ENCODE data around the gene BLACAT1.

The BLACAT1 gene

DNA sequence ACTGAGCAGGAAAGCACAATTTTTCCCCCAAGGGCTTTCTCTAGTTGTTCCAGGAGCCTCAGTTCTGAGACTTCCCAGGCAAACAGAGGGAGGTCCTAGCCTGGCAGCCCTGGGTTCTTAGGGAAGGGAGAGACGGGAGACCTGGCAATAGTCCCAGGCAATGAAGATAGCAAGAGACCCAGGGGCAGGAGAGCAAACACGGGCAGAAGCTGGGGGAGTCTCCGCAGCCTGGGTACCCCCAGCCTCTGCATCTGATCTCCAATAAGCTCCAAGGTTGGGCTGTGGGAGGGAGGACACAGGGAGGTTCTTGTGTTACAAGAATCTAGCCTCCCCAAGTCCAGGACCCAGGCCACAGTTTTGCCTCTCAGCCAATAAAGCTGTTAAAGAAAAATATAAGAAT, 2.4 kb downstream of the BLACAT1 start:
- DNase-seq = no peak

DNA sequence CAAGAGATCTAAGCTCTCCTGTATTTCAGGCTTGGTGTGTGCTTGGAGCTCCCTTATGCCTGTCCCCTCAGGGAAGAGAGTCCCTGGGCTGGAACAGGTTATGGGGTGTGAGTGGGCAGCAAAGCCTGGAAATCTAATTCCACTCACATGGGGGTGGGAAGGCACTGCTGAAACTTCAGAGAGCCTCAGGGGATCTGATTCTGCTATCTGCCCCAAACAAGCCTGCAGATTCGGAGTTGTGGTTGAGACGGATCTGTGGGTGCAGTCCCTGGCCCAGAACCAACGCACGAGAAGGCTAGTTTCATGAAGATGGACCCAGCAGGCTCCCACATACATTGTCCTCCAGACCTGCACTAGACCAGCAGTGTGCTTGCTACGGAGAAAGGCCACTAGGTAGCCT, 2.9 kb downstream of the BLACAT1 start:
- no peak for DNase-seq

DNA sequence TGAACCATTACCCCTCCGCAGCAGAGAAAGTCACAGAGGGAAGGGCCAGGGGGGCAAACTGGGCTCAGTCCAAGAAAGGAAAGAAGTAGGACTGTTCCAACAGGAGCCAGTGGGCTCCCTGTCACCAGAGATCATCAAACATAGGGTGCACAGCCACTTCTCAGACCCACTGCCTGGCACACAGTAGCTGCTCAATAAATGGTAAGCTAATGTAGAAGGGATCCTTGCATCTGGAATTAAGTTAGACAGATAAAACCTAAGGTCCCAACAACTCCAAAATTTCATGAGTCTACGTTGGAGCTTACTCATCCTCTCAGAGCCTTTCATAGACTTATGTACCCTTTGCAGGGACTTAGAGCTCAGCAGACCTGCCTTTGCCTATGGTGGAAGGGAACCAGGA, 3.5 kb downstream of the BLACAT1 start:
- no peak for DNase-seq

DNA sequence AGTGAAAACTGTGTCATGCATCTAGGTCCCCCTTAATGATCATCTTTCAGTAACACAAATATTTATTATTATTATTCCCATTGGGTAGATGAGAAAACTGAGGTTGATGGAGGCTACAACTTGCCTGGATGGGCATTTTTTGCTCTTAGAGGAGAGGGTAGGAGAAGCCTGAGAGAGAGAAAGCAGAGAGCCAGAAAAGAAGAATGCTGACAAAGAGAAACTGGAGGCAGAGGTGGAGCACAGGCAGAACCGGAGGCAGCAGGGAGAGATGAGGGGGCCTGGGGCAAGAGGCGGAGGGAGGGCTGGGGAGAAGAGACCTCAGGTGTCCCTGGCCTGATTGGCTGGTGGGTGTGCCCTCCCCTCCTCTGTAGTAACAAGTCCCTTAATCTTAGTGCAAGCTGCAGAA, 4.1 kb downstream of the BLACAT1 start:
- no peak for DNase-seq

DNA sequence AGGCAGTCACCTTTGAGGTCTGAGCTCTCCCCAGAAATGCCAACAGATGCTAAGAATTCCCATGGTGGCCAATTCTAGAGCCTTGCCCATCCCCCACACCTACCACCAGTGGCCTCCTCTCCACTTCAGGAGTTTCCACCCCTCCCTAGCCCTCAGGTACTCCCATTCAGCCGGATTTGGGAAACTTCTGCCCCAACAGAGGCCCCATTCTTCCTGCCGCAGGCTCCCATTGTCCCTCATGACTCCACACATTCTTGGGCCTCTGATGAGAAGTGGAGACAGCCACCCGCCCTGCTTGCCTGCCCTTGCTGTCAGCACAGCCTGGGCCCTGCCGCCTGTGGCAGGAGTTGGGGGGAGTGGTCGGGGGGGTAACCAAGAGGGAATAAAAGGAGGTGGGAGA, 4.6 kb downstream of the BLACAT1 start:
- DNase-seq = no peak

DNA sequence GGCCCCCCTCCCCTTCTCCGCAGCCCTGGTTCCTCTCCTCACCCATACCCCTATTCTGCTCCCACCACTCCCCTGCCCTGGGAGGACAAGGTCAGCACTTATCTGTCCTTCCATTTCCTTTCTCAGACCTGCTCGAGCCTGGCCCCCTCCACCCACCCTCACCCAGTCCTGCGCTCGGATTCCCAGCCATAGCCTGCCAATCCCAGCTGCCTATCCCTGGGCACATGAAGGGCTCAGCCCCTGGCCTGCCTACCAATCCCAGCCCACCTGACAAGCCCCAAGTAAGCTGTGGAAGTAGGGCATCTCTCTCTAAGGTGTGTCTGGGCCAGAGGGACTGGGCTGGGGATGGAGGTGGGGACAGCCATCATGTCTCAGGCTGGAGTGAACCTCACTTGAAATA, 5.4 kb downstream of the BLACAT1 start:
- DNase-seq = no peak

DNA sequence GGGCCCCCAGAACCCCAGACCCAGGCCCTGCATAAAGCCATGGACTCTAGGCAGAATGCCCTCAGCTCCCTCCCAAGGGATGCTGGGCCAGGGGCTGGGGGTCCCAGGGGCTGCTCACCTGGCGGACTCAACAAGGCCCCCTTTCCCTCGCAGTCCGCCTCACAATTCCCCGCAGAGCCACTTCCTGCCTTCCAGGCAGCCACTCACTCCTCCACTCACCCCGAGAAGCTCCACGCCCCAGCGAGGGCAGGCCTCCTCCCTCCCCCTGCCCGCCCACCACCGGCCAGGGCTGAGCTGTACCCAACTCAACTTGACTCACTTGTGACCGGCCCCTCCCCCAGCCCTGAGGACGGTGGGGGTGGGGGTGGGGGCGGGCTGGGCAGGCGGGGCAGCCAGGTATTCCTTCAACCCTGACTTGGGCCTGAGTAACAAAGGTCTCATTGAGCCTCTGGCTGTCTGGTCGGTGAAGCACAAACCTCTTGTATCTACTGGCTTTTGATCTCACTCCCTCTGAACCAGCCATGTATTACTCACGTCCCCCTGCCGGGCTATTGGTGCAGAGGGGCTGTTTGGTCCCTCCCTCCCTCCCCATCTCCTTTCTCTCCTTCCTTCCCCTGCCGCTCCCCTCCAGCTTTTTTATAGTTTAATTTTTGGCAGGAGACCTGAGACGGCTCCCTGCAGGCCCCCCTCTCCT, 5.9 kb downstream of the BLACAT1 start:
- DNase-seq = peak; percentile 76

DNA sequence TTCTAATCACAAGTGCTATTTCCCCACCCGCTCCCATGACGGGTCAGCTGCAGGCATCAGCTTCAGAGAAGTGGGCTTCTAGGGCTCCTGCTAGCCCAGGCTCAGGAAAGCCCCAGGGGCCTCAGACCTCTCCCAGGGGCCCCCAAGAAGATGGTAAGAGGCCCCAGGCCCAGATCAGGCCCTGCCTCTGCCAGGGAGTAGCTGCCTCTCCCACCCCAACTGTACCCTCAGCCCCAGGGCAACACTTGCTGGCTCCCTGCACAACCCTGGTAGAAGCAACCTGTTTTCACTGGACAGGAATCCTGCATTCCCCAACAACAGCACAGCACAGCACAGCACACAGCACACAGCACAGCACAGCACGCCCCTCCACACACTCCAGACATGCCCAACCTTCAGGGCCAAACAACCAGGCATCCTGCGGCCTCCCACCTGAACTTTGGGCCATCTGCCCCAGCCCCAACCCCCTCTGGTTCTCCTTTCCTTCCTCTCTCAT, 6.5 kb downstream of the BLACAT1 start:
- DNase-seq = no peak

DNA sequence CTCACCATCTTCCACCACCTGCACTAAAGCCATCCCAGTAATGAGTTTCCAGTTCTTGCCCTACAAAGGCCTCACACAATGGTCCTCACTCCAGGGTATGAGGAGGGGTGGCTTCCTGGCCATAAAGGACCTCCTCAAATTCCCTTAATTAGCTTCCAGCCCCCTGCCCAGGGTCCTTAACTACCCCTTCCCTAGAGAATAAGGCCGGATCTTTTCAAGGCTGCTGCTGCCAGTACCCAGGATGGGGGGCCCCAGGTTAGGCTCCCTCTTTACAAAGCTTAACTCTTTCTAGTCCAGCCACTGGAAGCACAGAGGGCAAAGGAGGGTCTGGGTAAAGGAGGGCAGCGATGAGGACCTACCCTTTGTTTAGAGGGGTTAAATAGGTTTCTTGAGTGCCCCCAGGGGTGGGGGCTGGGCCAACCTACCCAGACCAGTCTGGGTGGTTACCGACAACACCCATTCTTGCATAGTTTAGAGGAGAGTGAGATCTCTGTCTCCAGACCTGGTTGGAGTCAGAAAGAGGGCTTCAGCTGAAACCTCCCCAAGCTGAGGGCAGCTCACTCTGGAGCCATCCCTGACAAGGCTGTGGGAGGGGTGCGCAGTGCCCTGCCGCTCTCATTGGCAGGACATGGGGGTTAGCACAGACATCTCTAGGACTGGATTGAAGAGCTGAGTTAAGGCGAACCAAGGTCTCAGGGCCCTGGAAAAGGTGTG, 7.1 kb downstream of the BLACAT1 start:
- no peak for DNase-seq

DNA sequence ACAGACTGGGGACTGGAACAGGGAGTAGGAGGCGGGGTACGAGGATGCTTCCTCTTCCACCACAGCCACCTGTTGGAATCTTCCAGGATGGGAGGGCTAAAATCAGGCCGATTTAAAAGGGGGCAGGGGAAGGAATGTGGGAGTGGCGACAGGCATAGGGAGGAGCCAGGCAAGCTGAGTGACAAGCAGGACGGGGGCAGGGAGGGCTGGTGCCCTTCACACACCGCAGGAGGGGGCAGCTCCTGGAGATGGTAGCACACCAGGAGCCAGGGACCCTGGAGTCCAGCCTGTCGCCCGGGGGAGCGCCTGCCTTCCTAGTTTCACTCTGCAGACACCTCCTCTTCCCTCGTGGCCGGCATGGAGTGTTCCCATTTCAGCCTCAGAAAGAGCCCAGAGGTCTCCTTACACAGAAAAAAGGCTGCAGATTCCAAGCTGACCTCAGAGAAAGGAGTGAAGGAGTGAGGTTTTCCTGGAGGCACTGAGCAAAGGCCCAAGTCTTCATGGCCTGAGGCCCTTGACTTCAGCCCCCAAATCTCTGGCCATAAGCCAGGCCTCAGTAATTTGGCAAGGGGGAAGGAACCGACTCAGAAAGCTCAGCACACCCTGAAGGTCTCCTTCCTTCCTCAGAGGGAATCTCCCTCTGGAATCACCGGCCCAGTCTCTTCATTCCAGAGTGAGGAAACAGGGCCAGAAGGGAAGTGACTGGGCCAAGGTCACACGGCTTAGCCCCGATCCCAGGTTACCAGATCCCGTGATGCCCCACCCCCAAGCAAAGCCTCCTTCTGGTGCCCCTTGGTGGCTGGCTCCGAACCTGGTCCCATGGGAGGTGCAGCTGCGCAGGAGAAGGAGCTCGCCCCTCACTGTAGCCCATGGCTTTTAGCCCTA, 8.1 kb downstream of the BLACAT1 start:
- peak; percentile 66 for DNase-seq

DNA sequence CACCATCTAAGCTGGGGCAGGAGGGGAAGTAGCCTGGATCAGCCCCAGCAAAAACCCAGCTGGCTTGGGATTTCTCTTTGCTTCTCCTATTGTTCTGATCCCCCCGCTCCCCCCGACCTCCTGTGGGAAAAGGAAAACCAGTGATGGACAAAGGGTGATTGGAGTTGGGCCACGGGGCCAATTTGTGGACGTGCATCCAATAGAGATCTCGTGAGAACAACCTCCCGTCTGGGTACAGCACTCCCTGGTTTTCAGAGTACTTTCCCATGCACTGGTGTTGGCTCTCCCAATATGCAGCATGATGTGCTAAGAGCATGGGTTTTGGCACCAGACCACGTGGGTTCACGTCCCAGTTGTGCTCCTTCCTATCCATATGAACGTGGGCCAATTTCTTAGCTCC, 9.0 kb downstream of the BLACAT1 start:
- no peak for DNase-seq

DNA sequence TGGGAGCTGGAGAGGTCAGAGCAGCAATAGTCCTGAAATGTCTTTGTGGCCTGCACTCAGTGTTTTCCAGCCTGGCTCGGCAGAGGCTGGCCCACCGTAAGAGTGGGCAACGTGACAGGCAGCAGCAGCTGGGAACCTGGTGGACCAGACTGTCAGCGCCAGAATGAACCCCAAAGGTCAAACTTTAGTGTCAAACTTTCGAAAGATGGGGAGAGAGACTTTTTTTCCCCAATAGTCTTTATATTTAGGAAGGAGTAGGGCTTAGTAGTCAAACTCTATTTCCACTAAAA, 10.3 kb downstream of the BLACAT1 start:
- no peak for DNase-seq

DNA sequence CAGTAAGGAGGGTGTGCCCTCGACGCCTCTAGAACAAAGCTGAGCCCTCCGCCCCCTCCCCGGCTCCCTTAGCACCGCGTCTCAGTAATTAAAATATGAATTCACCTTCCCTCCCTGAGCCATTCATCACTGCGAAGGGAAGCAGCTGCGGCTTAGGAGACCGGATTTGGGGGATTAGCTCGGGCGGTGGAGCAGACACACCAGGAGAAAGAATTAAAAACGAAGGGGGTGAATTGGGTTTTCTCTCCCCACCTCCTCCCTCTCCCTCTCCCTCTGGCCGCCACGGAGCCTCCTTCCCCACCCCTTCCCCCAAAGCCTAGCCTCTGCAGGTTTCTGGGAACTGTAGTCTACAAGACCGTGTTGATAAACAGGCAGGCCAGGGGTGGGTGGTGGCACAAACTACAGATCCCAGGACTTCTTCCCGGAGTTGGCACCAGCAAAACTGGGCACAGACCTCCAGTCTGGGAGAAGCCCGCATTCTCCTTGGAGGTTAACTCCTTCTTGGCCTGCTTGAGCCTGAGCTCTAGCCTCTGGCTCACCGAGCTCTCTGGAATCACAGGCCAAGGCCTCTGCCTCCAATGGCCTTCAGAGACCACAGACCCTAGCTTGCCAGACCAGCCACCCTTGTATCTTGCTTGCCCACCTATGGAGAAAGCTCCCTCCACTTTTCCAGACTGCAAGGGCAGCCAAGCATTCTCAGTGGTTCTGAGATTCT, 10.8 kb downstream of the BLACAT1 start:
- no peak for DNase-seq

DNA sequence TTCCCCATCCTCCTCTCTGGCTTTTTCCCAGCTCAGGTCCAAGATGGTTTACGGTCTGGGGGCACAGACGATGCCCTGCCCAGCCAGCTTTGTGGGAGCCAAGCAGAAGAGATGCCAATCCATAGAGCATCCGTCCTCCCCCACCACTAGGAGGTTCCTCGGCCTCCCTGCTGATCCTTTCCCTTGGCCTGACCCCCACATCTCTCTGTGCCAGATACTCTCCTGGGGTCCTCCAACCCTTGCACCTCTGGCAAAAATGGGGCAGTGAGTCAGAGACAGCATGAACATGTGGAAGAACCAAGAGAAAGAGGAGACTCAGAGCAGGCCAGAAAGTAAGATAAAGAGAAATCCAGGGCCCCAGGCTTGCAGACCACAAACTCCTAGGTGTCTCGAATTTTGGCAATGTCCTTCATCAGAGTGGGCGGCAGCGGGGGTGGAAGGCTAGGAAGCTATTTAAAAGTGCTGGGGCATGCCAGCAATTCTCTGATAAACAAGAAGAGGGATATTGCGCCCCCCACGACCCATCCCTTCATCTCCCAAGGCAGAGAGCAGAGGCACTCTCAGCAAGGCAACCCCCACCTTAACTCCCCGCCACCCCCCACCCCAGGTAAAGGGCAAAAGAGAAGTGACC, 11.4 kb downstream of the BLACAT1 start:
- DNase-seq = no peak

DNA sequence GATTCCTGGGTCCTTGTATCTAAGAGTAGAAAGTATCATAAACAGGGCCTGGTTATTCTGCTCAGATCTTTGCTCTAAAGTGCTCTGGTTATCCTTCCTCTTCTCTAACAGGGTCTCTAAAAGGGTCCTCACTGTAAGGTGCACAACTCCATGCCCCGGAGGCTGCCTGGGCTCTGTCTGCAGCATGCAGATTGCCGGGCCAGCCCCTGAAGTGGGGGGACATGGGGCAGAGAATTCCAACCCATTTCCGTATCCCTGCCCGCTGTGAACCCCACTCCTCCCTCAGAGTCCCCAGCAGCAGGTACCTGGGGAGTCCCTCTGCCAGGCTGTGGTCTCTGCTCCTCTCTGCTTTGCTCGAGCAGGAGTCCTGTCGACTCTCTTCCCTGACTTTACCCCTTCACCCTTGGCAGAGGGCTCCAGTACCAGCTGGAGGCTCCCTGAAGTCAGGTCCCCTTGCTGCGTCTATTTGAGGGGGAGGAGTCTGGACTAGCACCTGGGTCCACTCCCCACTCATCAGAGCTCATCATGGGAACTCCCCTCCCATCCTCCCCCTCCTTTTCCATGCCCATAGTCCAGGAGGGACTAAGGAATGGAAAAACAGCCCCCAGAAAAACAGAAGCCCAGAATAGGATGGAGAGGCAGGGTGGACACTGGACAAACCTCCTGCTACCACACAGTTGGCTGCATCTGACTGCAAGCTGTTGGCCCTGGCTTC, 12.1 kb downstream of the BLACAT1 start:
- DNase-seq = no peak

DNA sequence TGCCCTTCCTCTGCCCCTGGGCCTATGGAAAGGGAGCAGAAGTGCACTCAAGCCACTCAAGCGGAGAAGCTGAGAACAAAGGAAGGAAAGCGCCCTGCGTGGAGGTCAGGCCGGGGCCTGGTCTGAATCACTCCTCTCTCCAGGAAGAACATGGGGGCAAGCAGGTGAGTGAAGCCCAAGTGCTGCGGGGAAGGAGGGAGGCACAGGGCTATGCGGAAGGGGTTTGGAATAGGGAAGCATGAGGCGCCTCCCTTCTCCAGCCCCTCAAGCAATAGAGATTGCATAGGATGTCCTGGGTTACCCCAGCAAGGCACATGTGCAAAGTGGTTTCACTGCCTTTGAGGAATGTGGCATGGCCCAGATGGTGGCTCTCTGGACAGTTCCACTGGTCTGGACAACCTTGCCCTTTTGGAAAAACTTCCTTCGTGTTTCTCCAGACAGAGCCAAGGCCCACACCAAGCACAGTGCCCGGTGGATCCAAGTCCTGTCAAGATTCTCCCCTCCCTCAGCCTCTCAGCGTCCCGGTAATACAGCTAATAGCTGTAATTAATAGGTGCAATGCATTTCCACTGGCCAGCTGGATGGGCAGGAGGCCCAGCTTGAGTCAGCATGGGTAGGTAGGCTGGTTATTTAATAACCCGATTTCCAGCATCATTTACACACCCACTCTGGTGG, 13.7 kb downstream of the BLACAT1 start:
- no peak for DNase-seq

DNA sequence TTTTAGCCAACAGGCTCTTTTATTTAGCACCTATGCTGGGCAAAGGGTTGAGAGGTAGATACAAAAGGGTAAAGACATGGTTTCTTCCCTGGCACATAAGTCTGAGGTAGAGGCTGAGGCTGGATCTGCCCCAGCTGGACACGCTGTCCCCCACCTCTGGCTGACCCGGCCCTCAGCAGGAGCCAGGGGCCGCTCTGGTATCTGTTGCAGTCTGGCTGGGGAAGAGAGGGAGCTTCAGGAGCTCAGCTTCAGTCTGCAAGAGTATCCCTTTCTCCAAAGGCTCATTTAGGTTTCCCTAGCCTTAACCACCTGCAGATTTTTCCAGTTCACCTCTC, 14.2 kb downstream of the BLACAT1 start:
- DNase-seq = no peak

DNA sequence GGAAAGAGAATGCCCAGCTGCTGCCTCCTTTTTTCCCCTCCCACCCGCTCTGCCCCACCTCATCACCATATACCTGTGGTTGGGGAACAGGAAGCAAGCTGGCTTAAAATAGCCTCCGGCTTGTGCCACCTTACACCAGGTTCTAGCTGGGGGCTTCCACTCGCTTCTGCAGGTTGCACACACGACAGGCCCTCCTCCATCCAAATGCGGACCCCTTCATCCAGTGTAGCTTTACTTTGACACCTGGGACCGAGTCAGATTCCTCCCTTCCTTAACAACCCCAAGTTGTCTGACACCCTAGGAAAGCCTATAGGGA, 14.6 kb downstream of the BLACAT1 start:
- no peak for DNase-seq

DNA sequence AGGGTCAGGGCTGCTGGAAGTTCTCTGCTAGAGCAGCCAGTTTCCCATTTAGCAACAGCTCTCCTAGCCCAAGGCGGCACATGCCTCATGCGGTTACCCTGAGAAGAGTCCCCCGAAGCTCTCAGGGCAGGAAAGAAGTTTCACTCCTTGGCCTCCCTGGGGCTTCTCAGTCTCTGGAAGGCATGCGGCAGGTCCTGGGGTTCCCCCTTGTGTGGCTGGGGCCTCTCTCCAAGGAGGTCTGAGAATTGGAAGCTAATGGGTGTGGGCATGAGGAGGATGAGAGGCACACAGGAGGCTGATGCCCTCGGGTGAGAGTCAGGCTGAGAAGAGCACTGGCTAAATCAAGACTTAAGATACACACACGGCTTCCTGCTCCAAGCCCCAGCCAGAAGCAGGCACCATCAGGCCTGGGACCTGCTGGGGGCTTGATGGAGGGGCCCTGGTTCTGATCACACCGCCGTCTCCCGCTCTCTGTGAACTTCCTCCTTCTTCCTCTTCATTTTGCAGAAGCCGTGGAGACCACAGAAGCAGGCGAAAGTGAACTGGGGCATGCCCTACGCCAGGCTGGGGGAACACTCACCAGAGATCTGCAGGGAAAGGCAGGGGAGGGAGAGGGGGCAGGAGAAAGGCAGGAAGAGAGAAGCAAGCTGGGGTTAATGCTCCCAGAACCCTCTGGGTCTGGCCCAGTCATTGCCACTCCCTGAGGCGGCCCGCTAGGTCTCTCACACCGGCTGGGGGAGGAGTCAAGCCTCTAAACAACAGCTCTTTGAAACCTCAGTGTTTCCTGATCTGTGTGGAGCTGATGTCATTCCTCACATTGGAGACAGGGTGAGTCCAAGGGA, 15.1 kb downstream of the BLACAT1 start:
- peak; percentile 57 for DNase-seq

DNA sequence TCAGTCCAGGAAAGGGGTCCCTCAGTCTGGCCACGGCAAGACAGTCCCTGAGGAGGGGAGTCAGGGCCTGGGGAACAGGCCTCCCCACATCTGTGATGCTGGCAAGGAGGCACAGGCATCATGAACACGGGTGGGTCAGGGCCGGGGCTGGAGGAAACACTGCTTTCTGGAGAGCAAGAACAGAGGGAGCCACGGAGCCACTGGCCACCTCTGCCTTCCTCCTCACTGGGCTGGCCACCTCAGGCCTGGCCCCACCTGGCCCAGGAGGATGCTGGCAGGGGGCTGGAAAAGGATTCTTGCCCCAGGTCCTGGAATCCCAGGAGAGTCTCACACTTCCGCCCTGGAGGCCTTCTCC, 15.7 kb downstream of the BLACAT1 start:
- DNase-seq = no peak

Data from EL (cell line).